GM11168 (cell line): ENCODE measurements around the gene CLRN3.

Experiments used
- in situ Hi-C: fragments of 300-500 bp; cut with MboI; formaldehyde crosslinking; loops from one replicate; pipeline ENCODE4 v1.12.0; 2022; ENCODE audit warnings: low sequenced_read_pairs; ENCODE audit not compliant: unreplicated experiment

CLRN3 gene

GRCh38 chr10:127904311-127905000 lies 11.7 kb upstream of the CLRN3 start:
- in situ Hi-C loops, result no loop called here

GRCh38 chr10:127903789-127904188 lies 11.0 kb upstream of the CLRN3 start:
- in situ Hi-C loops, result no loop called here

GRCh38 chr10:127899766-127900387 lies 7.1 kb upstream of the CLRN3 start:
- in situ Hi-C loops, result no loop called here

- in situ Hi-C loops, result no loop called here
Observed at GRCh38 chr10:127897177-127897576, 4.4 kb upstream of the CLRN3 start.

- in situ Hi-C loops, result no loop called here
Observed at GRCh38 chr10:127896590-127896989, 3.8 kb upstream of the CLRN3 start.

- in situ Hi-C loops, result no loop called here
Observed at GRCh38 chr10:127894146-127894545, 1.4 kb upstream of the CLRN3 start.

GRCh38 chr10:127890832-127891334 lies 1.9 kb downstream of the CLRN3 start:
- in situ Hi-C loops, result no loop called here

- in situ Hi-C loops, result no loop called here
Observed at GRCh38 chr10:127890216-127890615, 2.5 kb downstream of the CLRN3 start.

GRCh38 chr10:127889605-127890195 lies 3.0 kb downstream of the CLRN3 start:
- in situ Hi-C loops, result no loop called here

GRCh38 chr10:127888521-127889312 lies 4.0 kb downstream of the CLRN3 start:
- in situ Hi-C loops, result no loop called here

GRCh38 chr10:127887541-127888415 lies 5.0 kb downstream of the CLRN3 start:
- in situ Hi-C loops, result no loop called here

- in situ Hi-C loops, result no loop called here
Observed at GRCh38 chr10:127886371-127887051, 6.2 kb downstream of the CLRN3 start.

- in situ Hi-C loops, result no loop called here
Observed at GRCh38 chr10:127884501-127884900, 8.2 kb downstream of the CLRN3 start.

GRCh38 chr10:127883516-127883915 lies 9.2 kb downstream of the CLRN3 start:
- in situ Hi-C loops, result no loop called here

GRCh38 chr10:127882801-127883459 lies 9.8 kb downstream of the CLRN3 start:
- in situ Hi-C loops, result no loop called here

- in situ Hi-C loops, result no loop called here
Observed at GRCh38 chr10:127882391-127882790, 10.3 kb downstream of the CLRN3 start.

GRCh38 chr10:127881262-127881661 lies 11.5 kb downstream of the CLRN3 start:
- in situ Hi-C loops, result no loop called here

GRCh38 chr10:127880557-127880956 lies 12.2 kb downstream of the CLRN3 start:
- in situ Hi-C loops, result no loop called here
